ENCODE data around the gene AADACL2. TPM values are rescaled to one million over a fixed set of nuclear protein-coding genes. Genes with fewer than 3 reads are reported as not detected.
A peak's percentile ranks its signal among the peaks of the same experiment; 100 is the strongest.
"Not testable (repeated sequence)": the region's sequence is repeated elsewhere in the genome, so short reads cannot be mapped to it uniquely, and the experiment has no call there.

The AADACL2 gene
- total RNA-seq, 1 experiment from 2014 or later = not detected

DNA sequence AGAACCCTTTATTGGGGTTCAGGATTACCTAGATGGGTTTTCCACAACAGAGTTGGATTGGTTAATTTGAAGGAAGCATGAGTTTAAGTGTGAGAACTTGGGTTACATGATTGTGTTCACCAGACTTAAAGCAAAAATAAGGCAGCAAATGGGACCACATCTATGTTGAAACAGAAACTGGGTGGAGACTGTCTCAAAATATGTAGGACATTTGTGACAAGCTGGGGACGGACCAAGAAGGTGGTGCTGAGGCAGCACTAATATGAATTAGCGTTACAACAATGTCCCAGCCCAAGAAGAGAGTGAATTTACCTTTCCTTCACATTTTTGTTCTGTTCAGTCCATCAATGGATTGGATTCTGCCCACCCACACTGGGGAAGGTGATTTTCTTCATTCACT, 866 bp upstream of the AADACL2 start:
- Histone ChIP-seq H3K27ac (no peak overlapping the region), H3K27me3 (replicated peaks) (no peaks in the 10 kb centered on the region), H3K36me3 (no peaks in the 10 kb centered on the region), H3K9me3 (replicated peaks) (no peaks in the 10 kb centered on the region), H3K4me3 (no peak overlapping the region), H3K4me1 (replicated peaks) (no peaks in the 10 kb centered on the region)
- no peak for DNase-seq (ENCODE audit: low read depth in 1 of 2, low spot score in 2 of 2)

GRCh38 chr3:151740581-151740980, 6.9 kb downstream of the AADACL2 start:
- no peak for DNase-seq (ENCODE audit: low read depth in 1 of 2, low spot score in 2 of 2)
- no peaks in the 10 kb centered on the region for H3K36me3 ChIP-seq

GRCh38 chr3:151743855-151744254, 10.1 kb downstream of the AADACL2 start:
- Histone ChIP-seq H3K36me3 (no peaks in the 10 kb centered on the region), H3K4me3 (no peak overlapping the region), H3K27me3 (replicated peaks) (0 out of 2 replicates have a peak, but pooled peaks cover 2% of the 10 kb centered on the region), H3K9me3 (replicated peaks) (no peaks in the 10 kb centered on the region), H3K4me1 (replicated peaks) (no peaks in the 10 kb centered on the region), H3K27ac (no peak overlapping the region)
- DNase-seq (ENCODE audit: low read depth in 1 of 2, low spot score in 2 of 2) = no peak

More at GRCh38 chr3:151740581-151740980, 6.9 kb downstream of the AADACL2 start:
- no peak overlapping the region for H3K27ac ChIP-seq
- no peak overlapping the region for H3K4me3 ChIP-seq
- H3K9me3 ChIP-seq (replicated peaks) = no peaks in the 10 kb centered on the region
- H3K4me1 ChIP-seq (replicated peaks) = no peaks in the 10 kb centered on the region
- H3K27me3 ChIP-seq (replicated peaks) = 0 out of 2 replicates have a peak, but pooled peaks cover 2% of the 10 kb centered on the region

DNA sequence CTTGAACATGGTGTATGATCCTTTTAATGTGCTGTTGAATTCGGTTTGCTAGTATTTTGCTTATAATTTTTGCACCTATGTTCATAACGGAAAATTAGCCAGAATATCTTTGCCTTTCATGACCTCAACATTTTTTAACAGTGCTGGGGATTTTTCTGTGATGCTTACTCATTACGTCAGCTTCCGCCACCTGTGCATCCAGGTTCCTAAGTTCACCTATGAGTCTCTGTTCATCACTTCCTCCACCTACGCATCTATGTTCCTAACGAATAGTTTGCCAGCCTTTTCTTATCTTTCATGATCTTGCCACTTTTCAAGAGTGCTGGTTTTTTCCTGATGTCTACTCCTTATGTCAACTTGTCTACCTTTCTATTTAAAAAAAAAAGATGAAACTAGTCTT, 16.5 kb downstream of the AADACL2 start:
- Histone ChIP-seq H3K36me3 (no peaks in the 10 kb centered on the region), H3K9me3 (replicated peaks) (no peaks in the 10 kb centered on the region), H3K4me1 (replicated peaks) (no peaks in the 10 kb centered on the region), H3K27me3 (replicated peaks) (no peaks in the 10 kb centered on the region), H3K27ac (no peak overlapping the region), H3K4me3 (no peak overlapping the region)
- no peak for DNase-seq (ENCODE audit: low read depth in 1 of 2, low spot score in 2 of 2)

GRCh38 chr3:151750678-151751077, 17.0 kb downstream of the AADACL2 start:
- Histone ChIP-seq H3K9me3 (replicated peaks) (no peaks in the 10 kb centered on the region), H3K27ac (no peak overlapping the region), H3K36me3 (no peaks in the 10 kb centered on the region), H3K27me3 (replicated peaks) (no peaks in the 10 kb centered on the region), H3K4me1 (replicated peaks) (no peaks in the 10 kb centered on the region), H3K4me3 (no peak overlapping the region)
- DNase-seq (ENCODE audit: low read depth in 1 of 2, low spot score in 2 of 2) = no peak

DNA sequence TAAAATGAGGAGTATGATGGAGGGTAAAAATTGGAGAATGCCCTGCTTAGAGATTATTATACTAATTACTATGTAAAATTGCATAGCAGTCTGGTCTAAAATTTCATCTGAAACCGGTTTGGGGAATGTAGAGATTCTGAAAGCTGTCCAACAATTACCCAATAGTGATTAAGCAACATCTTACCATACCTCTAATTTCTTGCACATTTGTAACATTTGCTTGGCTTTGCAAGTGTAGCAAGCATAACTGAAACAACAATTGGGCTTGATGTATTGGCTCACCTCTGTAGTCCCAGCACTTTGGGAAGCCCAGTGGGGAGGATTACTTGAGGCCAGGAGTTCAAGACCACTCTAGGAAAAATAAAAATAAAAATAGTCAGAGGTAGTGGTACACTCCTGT, 17.4 kb downstream of the AADACL2 start:
- no peaks in the 10 kb centered on the region for H3K27me3 ChIP-seq (replicated peaks)
- H3K27ac ChIP-seq = no peak overlapping the region
- H3K9me3 ChIP-seq (replicated peaks) = no peaks in the 10 kb centered on the region
- H3K4me3 ChIP-seq = no peak overlapping the region
- no peaks in the 10 kb centered on the region for H3K4me1 ChIP-seq (replicated peaks)
- H3K36me3 ChIP-seq = no peaks in the 10 kb centered on the region
- no peak for DNase-seq (ENCODE audit: low read depth in 1 of 2, low spot score in 2 of 2)

DNA sequence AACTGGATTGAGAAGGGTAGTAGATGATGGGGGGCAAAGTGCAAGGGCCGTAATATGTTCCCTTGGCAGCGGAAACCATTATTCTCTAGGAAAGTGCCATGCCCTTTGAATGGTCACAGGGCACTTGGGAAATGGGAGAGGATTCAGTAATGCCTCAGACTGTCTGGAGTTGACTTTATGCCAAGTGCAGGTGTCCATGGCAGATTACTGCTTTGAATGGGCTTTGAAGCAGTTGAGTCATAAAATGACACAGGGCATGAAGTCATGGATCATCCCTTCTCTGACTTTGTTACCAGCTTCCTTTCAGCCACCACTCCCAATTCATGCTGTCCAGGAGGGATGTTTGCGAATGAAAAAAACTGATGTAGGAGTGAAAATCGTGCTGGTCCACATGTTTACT, 20.1 kb downstream of the AADACL2 start:
- no peaks in the 10 kb centered on the region for H3K4me1 ChIP-seq (replicated peaks)
- H3K9me3 ChIP-seq (replicated peaks) = no peaks in the 10 kb centered on the region
- H3K4me3 ChIP-seq = no peak overlapping the region
- H3K27me3 ChIP-seq (replicated peaks) = no peaks in the 10 kb centered on the region
- DNase-seq (ENCODE audit: low read depth in 1 of 2, low spot score in 2 of 2) = no peak
- no peak overlapping the region for H3K27ac ChIP-seq
- H3K36me3 ChIP-seq = no peaks in the 10 kb centered on the region

GRCh38 chr3:151761581-151761980, 27.9 kb downstream of the AADACL2 start:
- peaks cover 14% of the 10 kb centered on the region for H3K4me1 ChIP-seq (replicated peaks)
- no peak for DNase-seq (ENCODE audit: low read depth in 1 of 2, low spot score in 2 of 2)

DNA sequence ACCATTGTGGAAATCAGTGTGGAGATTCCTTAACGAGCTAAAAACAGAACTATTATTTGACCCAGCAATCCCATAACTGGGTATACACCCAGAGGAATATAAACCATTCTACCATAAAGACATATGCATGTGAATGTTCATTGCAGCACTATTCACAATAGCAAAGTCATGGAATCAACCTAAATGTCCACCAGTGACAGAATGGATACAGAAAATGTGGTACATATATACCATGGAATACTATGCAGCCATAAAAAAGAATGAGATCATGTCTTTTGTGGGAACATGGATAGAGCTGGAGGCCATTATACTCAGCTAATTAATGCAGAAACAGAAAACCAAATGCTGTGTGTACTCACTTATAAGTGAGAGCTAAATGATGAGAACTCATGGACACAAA, 31.0 kb downstream of the AADACL2 start:
- peaks cover 23% of the 10 kb centered on the region for H3K4me1 ChIP-seq (replicated peaks)
- not testable (repeated sequence) for H3K4me3 ChIP-seq; H3K27me3 ChIP-seq (replicated peaks); H3K27ac ChIP-seq; DNase-seq (ENCODE audit: low read depth in 1 of 2, low spot score in 2 of 2); H3K9me3 ChIP-seq (replicated peaks); H3K36me3 ChIP-seq

More at GRCh38 chr3:151761581-151761980, 27.9 kb downstream of the AADACL2 start:
- H3K27ac ChIP-seq = no peak overlapping the region
- H3K4me3 ChIP-seq = no peak overlapping the region
- no peaks in the 10 kb centered on the region for H3K36me3 ChIP-seq
- no peaks in the 10 kb centered on the region for H3K27me3 ChIP-seq (replicated peaks)
- no peaks in the 10 kb centered on the region for H3K9me3 ChIP-seq (replicated peaks)

- Histone ChIP-seq H3K4me1 (replicated peaks) (peaks cover 29% of the 10 kb centered on the region), H3K27ac (peak overlapping the region; percentile 76), H3K4me3 (no peak overlapping the region), H3K36me3 (no peaks in the 10 kb centered on the region), H3K27me3 (replicated peaks) (no peaks in the 10 kb centered on the region), H3K9me3 (replicated peaks) (no peaks in the 10 kb centered on the region)
- DNase-seq (ENCODE audit: low read depth in 1 of 2, low spot score in 2 of 2) = no peak
Observed at GRCh38 chr3:151765685-151766084, 32.0 kb downstream of the AADACL2 start.

DNA sequence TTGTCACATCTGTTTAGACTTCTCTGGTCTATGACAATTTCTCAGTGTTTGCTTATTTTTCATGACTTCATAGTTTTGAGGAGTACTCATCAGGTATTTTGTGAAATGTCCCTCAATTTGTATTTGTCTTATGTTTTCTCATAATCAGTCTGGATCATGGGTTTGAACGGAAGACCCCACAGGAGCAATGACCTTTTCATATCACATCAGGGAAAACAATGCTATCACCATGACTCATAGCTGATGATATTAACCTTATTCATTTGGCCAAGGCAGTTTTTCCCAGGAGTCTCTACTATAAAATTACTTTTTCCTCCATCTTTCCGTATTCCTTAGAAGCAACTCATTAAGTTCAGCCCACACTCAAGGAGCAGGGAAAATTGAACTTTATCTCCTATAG, 32.7 kb downstream of the AADACL2 start:
- H3K4me1 ChIP-seq (replicated peaks) = peaks cover 37% of the 10 kb centered on the region
- H3K27ac ChIP-seq = peak overlapping the region; percentile 76
- DNase-seq (ENCODE audit: low read depth in 1 of 2, low spot score in 2 of 2) = peak; percentile 41 to 77
- H3K4me3 ChIP-seq = no peak overlapping the region
- no peaks in the 10 kb centered on the region for H3K27me3 ChIP-seq (replicated peaks)
- no peaks in the 10 kb centered on the region for H3K9me3 ChIP-seq (replicated peaks)
- no peaks in the 10 kb centered on the region for H3K36me3 ChIP-seq

DNA sequence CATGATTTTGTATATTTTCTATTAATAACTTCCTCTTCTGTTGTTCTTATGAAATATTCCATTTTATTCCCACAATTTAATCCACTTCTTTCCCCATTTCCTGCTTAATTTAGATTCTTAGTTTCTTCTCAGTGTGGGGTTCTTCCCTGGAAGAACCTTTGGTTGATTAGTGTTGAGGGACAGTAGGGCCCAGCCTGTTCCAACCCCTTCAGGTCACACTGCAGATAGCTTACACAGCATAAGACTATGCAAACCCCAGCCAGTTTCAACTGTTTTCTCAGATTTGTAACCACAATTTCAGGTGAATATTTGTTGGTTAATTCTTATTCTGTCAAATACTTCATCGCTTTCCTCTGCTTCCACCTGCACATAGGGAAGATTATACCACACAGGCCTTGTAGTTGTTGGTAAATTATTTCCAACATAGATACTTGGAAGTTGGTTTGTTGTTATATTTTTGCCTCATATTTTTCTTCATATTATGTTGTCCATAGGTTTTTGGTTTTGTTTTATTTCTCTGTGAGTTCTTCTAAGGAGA, 34.7 kb downstream of the AADACL2 start:
- Histone ChIP-seq H3K4me1 (replicated peaks) (peaks cover 39% of the 10 kb centered on the region), H3K9me3 (replicated peaks) (no peaks in the 10 kb centered on the region), H3K27me3 (replicated peaks) (no peaks in the 10 kb centered on the region), H3K27ac (peak overlapping the region; percentile 76; the same call in 1 of the 2 replicates), H3K36me3 (no peaks in the 10 kb centered on the region), H3K4me3 (no peak overlapping the region)
- no peak for DNase-seq (ENCODE audit: low read depth in 1 of 2, low spot score in 2 of 2)

GRCh38 chr3:151769175-151769574, 35.4 kb downstream of the AADACL2 start:
- Histone ChIP-seq H3K9me3 (replicated peaks) (no peaks in the 10 kb centered on the region), H3K27ac (peak overlapping the region; percentile 81), H3K4me1 (replicated peaks) (peaks cover 39% of the 10 kb centered on the region)

DNA sequence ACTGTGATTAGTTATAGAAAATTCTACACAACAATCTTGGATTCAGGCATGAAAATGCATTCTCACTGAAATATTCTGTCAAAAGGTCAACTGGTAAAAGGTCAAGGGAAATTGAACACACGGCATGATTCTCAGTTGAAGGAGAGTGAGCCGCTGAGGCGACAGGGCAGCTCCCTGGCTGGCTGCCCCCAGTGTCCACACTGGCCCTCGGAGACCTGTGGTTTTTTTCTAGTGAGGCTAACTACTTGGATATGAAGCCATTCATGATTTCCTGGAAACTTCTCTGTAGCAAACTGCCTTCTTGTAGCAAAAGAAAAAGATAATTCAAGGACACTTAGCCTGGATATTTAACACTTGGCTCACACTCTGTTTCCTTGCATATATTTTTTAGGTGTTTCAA, 37.2 kb downstream of the AADACL2 start:
- H3K27me3 ChIP-seq (replicated peaks) = no peaks in the 10 kb centered on the region

More at GRCh38 chr3:151769175-151769574, 35.4 kb downstream of the AADACL2 start:
- H3K36me3 ChIP-seq = no peaks in the 10 kb centered on the region
- DNase-seq (ENCODE audit: low read depth in 1 of 2, low spot score in 2 of 2) = no peak
- no peak overlapping the region for H3K4me3 ChIP-seq
- H3K27me3 ChIP-seq (replicated peaks) = no peaks in the 10 kb centered on the region

More for the DNA sequence above, 37.2 kb downstream of the AADACL2 start:
- DNase-seq (ENCODE audit: low read depth in 1 of 2, low spot score in 2 of 2) = peak in 1 of 2 experiments; percentile 33
- peaks cover 40% of the 10 kb centered on the region for H3K4me1 ChIP-seq (replicated peaks)
- peak overlapping the region; percentile 81 for H3K27ac ChIP-seq
- no peaks in the 10 kb centered on the region for H3K9me3 ChIP-seq (replicated peaks)
- no peaks in the 10 kb centered on the region for H3K36me3 ChIP-seq
- no peak overlapping the region for H3K4me3 ChIP-seq

All from SJSA1 (cell line).